WTC11 (cell line): Measurements from ENCODE around the gene KRTAP10-7. TPM values are rescaled to one million over a fixed set of nuclear protein-coding genes. Genes with fewer than 3 reads are reported as not detected.
A peak's percentile ranks its signal among the peaks of the same experiment; 100 is the strongest.

Source experiments
- ATAC-seq: fragments of 200-7000 bp; cut with Tn5 transposase; 2 replicates; pipeline ENCODE4 v1.10.0; 2021; ENCODE audit warnings: mild to moderate bottlenecking, moderate library complexity
- CTCF ChIA-PET: fragments of 300-600 bp; sonication (Branson Sonifier 250); formaldehyde crosslinking; loops from one replicate; lab custom pipeline; 2021; ENCODE audit warnings: antibody characterized with exemption; lab: Charles Lee
- POLR2A ChIA-PET: fragments of 350-600 bp; sonication (Branson Sonifier 250); formaldehyde crosslinking; loops from one replicate; lab custom pipeline; 2021; ENCODE audit warnings: antibody characterized with exemption; lab: Charles Lee
- DNase-seq: peaks from one replicate; pipeline ENCODE4 v3.0.0; 2021; ENCODE audit warnings: low spot score
- H3K27ac Mint-ChIP-seq: 2 replicates; pipeline ENCODE4 v1.8.0; 2021; ENCODE audit warnings: mixed read lengths
- H3K27me3 Mint-ChIP-seq: 2 replicates; pipeline ENCODE4 v1.8.0; 2021; ENCODE audit warnings: low read depth, mild to moderate bottlenecking, moderate library complexity, mixed read lengths
- H3K36me3 Mint-ChIP-seq: 2 replicates; pipeline ENCODE4 v1.8.0; 2021; ENCODE audit warnings: mixed read lengths
- H3K4me1 Mint-ChIP-seq: 2 replicates; pipeline ENCODE4 v1.8.0; 2022; ENCODE audit warnings: mixed read lengths
- H3K4me3 Mint-ChIP-seq: 2 replicates; pipeline ENCODE4 v1.8.0; 2021; ENCODE audit warnings: mild to moderate bottlenecking, moderate library complexity, mixed read lengths
- H3K9me3 Mint-ChIP-seq: 2 replicates; pipeline ENCODE4 v1.8.0; 2021; ENCODE audit warnings: mixed read lengths
- AR ChIP-seq: fragments of 250-450 bp; sonication (Bioruptor Pico); IDR thresholded peaks from 2 replicates; pipeline ENCODE4 v1.9.0; 2021; ENCODE audit warnings: mild to moderate bottlenecking
- ARID4B ChIP-seq: sonication (generic); formaldehyde crosslinking; IDR thresholded peaks from 2 replicates; pipeline ENCODE4 v1.8.0; 2023; ENCODE audit warnings: missing genetic modification reagents, mild to moderate bottlenecking, borderline replicate concordance
- ERG ChIP-seq: fragments of 250-450 bp; sonication (Bioruptor Pico); IDR thresholded peaks from 2 replicates; pipeline ENCODE4 v1.8.0; 2021; ENCODE audit warnings: mild to moderate bottlenecking
- ETV6 ChIP-seq: sonication (generic); formaldehyde crosslinking; IDR thresholded peaks from 2 replicates; pipeline ENCODE4 v1.8.1; 2022; ENCODE audit warnings: mild to moderate bottlenecking, missing genetic modification reagents
- FOXK1 ChIP-seq: sonication (generic); formaldehyde crosslinking; IDR thresholded peaks from 2 replicates; pipeline ENCODE4 v1.8.0; 2022; ENCODE audit warnings: mild to moderate bottlenecking, moderate library complexity, missing genetic modification reagents
- JUN ChIP-seq: sonication (generic); formaldehyde crosslinking; IDR thresholded peaks from 2 replicates; pipeline ENCODE4 v1.8.0; 2023; ENCODE audit warnings: mild to moderate bottlenecking, missing genetic modification reagents
- MAX ChIP-seq: sonication (generic); formaldehyde crosslinking; IDR thresholded peaks from 2 replicates; pipeline ENCODE4 v1.8.0; 2022; ENCODE audit warnings: mild to moderate bottlenecking, missing genetic modification reagents
- NFYB ChIP-seq: sonication (generic); formaldehyde crosslinking; conservative IDR thresholded peaks from 2 replicates; pipeline ENCODE4 v1.8.0; 2022; ENCODE audit warnings: low read depth, missing genetic modification reagents
- NR1H2 ChIP-seq: sonication (generic); formaldehyde crosslinking; IDR thresholded peaks from 2 replicates; pipeline ENCODE4 v1.9.0; 2021; ENCODE audit warnings: mild to moderate bottlenecking, moderate library complexity, missing genetic modification reagents
- NR2C2 ChIP-seq: sonication (generic); formaldehyde crosslinking; IDR thresholded peaks from 2 replicates; pipeline ENCODE4 v1.8.0; 2022; ENCODE audit warnings: mild to moderate bottlenecking, missing genetic modification reagents
- SMAD3 ChIP-seq: sonication (generic); formaldehyde crosslinking; IDR thresholded peaks from 2 replicates; pipeline ENCODE4 v1.8.0; 2022; ENCODE audit warnings: missing genetic modification reagents, mild to moderate bottlenecking, borderline replicate concordance
- SMAD4 ChIP-seq: sonication (generic); formaldehyde crosslinking; IDR thresholded peaks from 2 replicates; pipeline ENCODE4 v1.8.0; 2022; ENCODE audit warnings: mild to moderate bottlenecking, missing genetic modification reagents
- SP1 ChIP-seq: sonication (generic); formaldehyde crosslinking; conservative IDR thresholded peaks from 2 replicates; pipeline ENCODE4 v1.8.1; 2022; ENCODE audit warnings: missing genetic modification reagents
- ZNF121 ChIP-seq: sonication (generic); formaldehyde crosslinking; IDR thresholded peaks from 2 replicates; pipeline ENCODE4 v1.8.0; 2023; ENCODE audit warnings: missing genetic modification reagents
- ZNF317 ChIP-seq: sonication (generic); formaldehyde crosslinking; IDR thresholded peaks from 2 replicates; pipeline ENCODE4 v1.8.1; 2023; ENCODE audit warnings: low read depth, mild to moderate bottlenecking, moderate library complexity, missing genetic modification reagents, borderline replicate concordance
- ZNF671 ChIP-seq: fragments of 250-450 bp; sonication (Bioruptor Pico); IDR thresholded peaks from 2 replicates; pipeline ENCODE4 v1.8.0; 2021; ENCODE audit warnings: mild to moderate bottlenecking
- total RNA-seq: library from RNA; stranded (reverse); gene quantifications from 3 replicates; pipeline ENCODE4 v1.2.3, GENCODE V29; 2021
- TF ChIP-seq, protein P1 (sequence below): sonication (generic); formaldehyde crosslinking; conservative IDR thresholded peaks from 2 replicates; pipeline ENCODE4 v1.8.1; 2022; ENCODE audit warnings: mild to moderate bottlenecking, missing genetic modification reagents
- TF ChIP-seq, protein P2 (sequence below): sonication (generic); formaldehyde crosslinking; IDR thresholded peaks from 2 replicates; pipeline ENCODE4 v1.8.0; 2022; ENCODE audit warnings: mild to moderate bottlenecking, missing genetic modification reagents
- TF ChIP-seq, protein P3 (sequence below): fragments of 250-450 bp; sonication (Bioruptor Pico); IDR thresholded peaks from 2 replicates; pipeline ENCODE4 v1.9.0; 2021; ENCODE audit warnings: moderate library complexity, mild to moderate bottlenecking, inconsistent platforms, borderline replicate concordance
- TF ChIP-seq, protein P4 (sequence below): sonication (generic); formaldehyde crosslinking; IDR thresholded peaks from 2 replicates; pipeline ENCODE4 v1.8.0; 2022; ENCODE audit warnings: mild to moderate bottlenecking, missing genetic modification reagents
- TF ChIP-seq, protein P5 (sequence below): sonication (generic); formaldehyde crosslinking; IDR thresholded peaks from 2 replicates; pipeline ENCODE4 v1.8.1; 2023; ENCODE audit warnings: mild to moderate bottlenecking, missing genetic modification reagents, borderline replicate concordance

Gene KRTAP10-7
- total RNA-seq, 1 experiment from 2014 or later = not detected

- DNase-seq (no peak), ATAC-seq (no peak)
- Mint-ChIP-seq H3K36me3 (no peaks in the 10 kb centered on the region), H3K4me1 (peaks cover 54% of the 10 kb centered on the region), H3K27ac (0 out of 2 replicates have a peak overlapping the region, but pooled peaks have one; percentile 38), H3K27me3 (no peaks in the 10 kb centered on the region), H3K4me3 (no peak overlapping the region), H3K9me3 (0 out of 2 replicates have a peak, but pooled peaks cover 2% of the 10 kb centered on the region)
- ChIA-PET CTCF (interaction anchor here (1.0 to 1.2 kb wide), 4 partner anchors 40 to 241 kb away, joined by 3 to 4 read pairs (median 3); partner anchors contain the start of gene KRTAP10-6), POLR2A (interaction anchor here (0.6 kb wide), 1 partner anchor 42 kb away, joined by 4 read pairs; no protein-coding TSS in a partner anchor)
- no peak for TF ChIP-seq SP1 (CRISPR knock-in tag)
- TF ChIP-seq, protein P1, sequence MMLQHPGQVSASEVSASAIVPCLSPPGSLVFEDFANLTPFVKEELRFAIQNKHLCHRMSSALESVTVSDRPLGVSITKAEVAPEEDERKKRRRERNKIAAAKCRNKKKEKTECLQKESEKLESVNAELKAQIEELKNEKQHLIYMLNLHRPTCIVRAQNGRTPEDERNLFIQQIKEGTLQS = no peak
- TF ChIP-seq ZNF317 = no peak
- TF ChIP-seq, protein P2, sequence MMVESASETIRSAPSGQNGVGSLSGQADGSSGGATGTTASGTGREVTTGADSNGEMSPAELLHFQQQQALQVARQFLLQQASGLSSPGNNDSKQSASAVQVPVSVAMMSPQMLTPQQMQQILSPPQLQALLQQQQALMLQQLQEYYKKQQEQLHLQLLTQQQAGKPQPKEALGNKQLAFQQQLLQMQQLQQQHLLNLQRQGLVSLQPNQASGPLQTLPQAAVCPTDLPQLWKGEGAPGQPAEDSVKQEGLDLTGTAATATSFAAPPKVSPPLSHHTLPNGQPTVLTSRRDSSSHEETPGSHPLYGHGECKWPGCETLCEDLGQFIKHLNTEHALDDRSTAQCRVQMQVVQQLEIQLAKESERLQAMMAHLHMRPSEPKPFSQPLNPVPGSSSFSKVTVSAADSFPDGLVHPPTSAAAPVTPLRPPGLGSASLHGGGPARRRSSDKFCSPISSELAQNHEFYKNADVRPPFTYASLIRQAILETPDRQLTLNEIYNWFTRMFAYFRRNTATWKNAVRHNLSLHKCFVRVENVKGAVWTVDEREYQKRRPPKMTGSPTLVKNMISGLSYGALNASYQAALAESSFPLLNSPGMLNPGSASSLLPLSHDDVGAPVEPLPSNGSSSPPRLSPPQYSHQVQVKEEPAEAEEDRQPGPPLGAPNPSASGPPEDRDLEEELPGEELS = no peak
- TF ChIP-seq ARID4B (CRISPR knock-in tag) = no peak
- TF ChIP-seq NR1H2 (CRISPR knock-in tag) = no peak
- no peak for TF ChIP-seq ZNF671
- TF ChIP-seq, protein P3, sequence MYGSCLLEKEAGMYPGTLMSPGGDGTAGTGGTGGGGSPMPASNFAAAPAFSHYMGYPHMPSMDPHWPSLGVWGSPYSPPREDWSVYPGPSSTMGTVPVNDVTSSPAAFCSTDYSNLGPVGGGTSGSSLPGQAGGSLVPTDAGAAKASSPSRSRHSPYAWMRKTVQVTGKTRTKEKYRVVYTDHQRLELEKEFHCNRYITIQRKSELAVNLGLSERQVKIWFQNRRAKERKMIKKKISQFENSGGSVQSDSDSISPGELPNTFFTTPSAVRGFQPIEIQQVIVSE = no peak
- no peak for TF ChIP-seq ETV6 (CRISPR knock-in tag)
- no peak for TF ChIP-seq NFYB (CRISPR knock-in tag)
- TF ChIP-seq SMAD3 = no peak
- no peak for TF ChIP-seq ERG (CRISPR knock-in tag)
- TF ChIP-seq NR2C2 = no peak
- no peak for TF ChIP-seq ZNF121 (CRISPR knock-in tag)
- 0 out of 2 replicates have a peak, but pooled peaks have one; percentile 38 for TF ChIP-seq FOXK1 (CRISPR knock-in tag)
- 0 out of 2 replicates have a peak, but pooled peaks have one; percentile 32 for TF ChIP-seq SMAD4 (CRISPR knock-in tag)
- TF ChIP-seq AR (CRISPR knock-in tag) = no peak
- TF ChIP-seq, protein P4, sequence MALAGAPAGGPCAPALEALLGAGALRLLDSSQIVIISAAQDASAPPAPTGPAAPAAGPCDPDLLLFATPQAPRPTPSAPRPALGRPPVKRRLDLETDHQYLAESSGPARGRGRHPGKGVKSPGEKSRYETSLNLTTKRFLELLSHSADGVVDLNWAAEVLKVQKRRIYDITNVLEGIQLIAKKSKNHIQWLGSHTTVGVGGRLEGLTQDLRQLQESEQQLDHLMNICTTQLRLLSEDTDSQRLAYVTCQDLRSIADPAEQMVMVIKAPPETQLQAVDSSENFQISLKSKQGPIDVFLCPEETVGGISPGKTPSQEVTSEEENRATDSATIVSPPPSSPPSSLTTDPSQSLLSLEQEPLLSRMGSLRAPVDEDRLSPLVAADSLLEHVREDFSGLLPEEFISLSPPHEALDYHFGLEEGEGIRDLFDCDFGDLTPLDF = no peak
- no peak for TF ChIP-seq JUN (CRISPR knock-in tag)
- TF ChIP-seq, protein P5, sequence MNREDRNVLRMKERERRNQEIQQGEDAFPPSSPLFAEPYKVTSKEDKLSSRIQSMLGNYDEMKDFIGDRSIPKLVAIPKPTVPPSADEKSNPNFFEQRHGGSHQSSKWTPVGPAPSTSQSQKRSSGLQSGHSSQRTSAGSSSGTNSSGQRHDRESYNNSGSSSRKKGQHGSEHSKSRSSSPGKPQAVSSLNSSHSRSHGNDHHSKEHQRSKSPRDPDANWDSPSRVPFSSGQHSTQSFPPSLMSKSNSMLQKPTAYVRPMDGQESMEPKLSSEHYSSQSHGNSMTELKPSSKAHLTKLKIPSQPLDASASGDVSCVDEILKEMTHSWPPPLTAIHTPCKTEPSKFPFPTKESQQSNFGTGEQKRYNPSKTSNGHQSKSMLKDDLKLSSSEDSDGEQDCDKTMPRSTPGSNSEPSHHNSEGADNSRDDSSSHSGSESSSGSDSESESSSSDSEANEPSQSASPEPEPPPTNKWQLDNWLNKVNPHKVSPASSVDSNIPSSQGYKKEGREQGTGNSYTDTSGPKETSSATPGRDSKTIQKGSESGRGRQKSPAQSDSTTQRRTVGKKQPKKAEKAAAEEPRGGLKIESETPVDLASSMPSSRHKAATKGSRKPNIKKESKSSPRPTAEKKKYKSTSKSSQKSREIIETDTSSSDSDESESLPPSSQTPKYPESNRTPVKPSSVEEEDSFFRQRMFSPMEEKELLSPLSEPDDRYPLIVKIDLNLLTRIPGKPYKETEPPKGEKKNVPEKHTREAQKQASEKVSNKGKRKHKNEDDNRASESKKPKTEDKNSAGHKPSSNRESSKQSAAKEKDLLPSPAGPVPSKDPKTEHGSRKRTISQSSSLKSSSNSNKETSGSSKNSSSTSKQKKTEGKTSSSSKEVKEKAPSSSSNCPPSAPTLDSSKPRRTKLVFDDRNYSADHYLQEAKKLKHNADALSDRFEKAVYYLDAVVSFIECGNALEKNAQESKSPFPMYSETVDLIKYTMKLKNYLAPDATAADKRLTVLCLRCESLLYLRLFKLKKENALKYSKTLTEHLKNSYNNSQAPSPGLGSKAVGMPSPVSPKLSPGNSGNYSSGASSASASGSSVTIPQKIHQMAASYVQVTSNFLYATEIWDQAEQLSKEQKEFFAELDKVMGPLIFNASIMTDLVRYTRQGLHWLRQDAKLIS (CRISPR knock-in tag) = no peak
- peak; percentile 88 for TF ChIP-seq MAX (CRISPR knock-in tag)
These were observed 47.7 kb upstream of the KRTAP10-7 start for GRCh38 chr21:44552681-44553080.
